Osteocyte (in vitro differentiated cells): ENCODE results near the gene LRRC9. TPM values are rescaled to one million over a fixed set of nuclear protein-coding genes. Genes with fewer than 3 reads are reported as not detected.
A peak's percentile ranks its signal among the peaks of the same experiment; 100 is the strongest.

Experiments used
- DNase-seq: peaks from one replicate; pipeline ENCODE4 v3.0.0; 2021; ENCODE audit warnings: mixed read lengths; ENCODE audit not compliant: unreplicated experiment; ENCODE audit errors: extremely low spot score
- H3K27ac Mint-ChIP-seq: one replicate; pipeline ENCODE4 v1.8.0; 2021; ENCODE audit warnings: mild to moderate bottlenecking, mixed read lengths; ENCODE audit not compliant: unreplicated experiment
- H3K27me3 Mint-ChIP-seq: one replicate; pipeline ENCODE4 v1.8.0; 2021; ENCODE audit warnings: mixed read lengths; ENCODE audit not compliant: unreplicated experiment
- H3K36me3 Mint-ChIP-seq: one replicate; pipeline ENCODE4 v1.8.0; 2021; ENCODE audit warnings: mixed read lengths; ENCODE audit not compliant: unreplicated experiment
- H3K4me1 Mint-ChIP-seq: one replicate; pipeline ENCODE4 v1.8.0; 2021; ENCODE audit warnings: mixed read lengths; ENCODE audit not compliant: unreplicated experiment
- H3K4me3 Mint-ChIP-seq: one replicate; pipeline ENCODE4 v1.8.0; 2021; ENCODE audit warnings: mild to moderate bottlenecking, moderate library complexity, mixed read lengths; ENCODE audit not compliant: unreplicated experiment
- H3K9me3 Mint-ChIP-seq: one replicate; pipeline ENCODE4 v1.8.0; 2021; ENCODE audit warnings: mixed read lengths; ENCODE audit not compliant: unreplicated experiment
- CTCF ChIP-seq: fragments of 200-600 bp; sonication (generic); IDR thresholded peaks from 2 replicates; pipeline ENCODE4 v1.5.0; 2021; ENCODE audit warnings: antibody characterized with exemption, mild to moderate bottlenecking, moderate library complexity
- total RNA-seq: library from RNA; stranded (reverse); gene quantifications from 2 replicates; pipeline ENCODE4 v1.2.1, GENCODE V29; 2021

LRRC9 gene
- total RNA-seq, 1 donor from 2014 or later = not detected

- peak overlapping the region; percentile 23 for H3K27ac Mint-ChIP-seq
- H3K27me3 Mint-ChIP-seq = no peaks in the 10 kb centered on the region
- TF ChIP-seq CTCF = no peak
- DNase-seq = no peak
- H3K4me3 Mint-ChIP-seq = no peak overlapping the region
- H3K36me3 Mint-ChIP-seq = peaks cover 21% of the 10 kb centered on the region
- no peaks in the 10 kb centered on the region for H3K9me3 Mint-ChIP-seq
- peaks cover 21% of the 10 kb centered on the region for H3K4me1 Mint-ChIP-seq
These were observed 186.4 kb downstream of the LRRC9 start for GRCh38 chr14:60106339-60106738.

GRCh38 chr14:60107477-60107876 is 187.5 kb downstream of the LRRC9 start:
- Mint-ChIP-seq H3K9me3 (no peaks in the 10 kb centered on the region), H3K36me3 (peaks cover 21% of the 10 kb centered on the region), H3K27ac (no peak overlapping the region), H3K4me1 (peaks cover 14% of the 10 kb centered on the region), H3K4me3 (no peak overlapping the region), H3K27me3 (no peaks in the 10 kb centered on the region)
- no peak for DNase-seq
- no peak for TF ChIP-seq CTCF

- TF ChIP-seq CTCF = no peak
- Mint-ChIP-seq H3K4me3 (no peak overlapping the region), H3K4me1 (peaks cover 9% of the 10 kb centered on the region)
These were observed 191.8 kb downstream of the LRRC9 start for GRCh38 chr14:60111732-60112131.

More at GRCh38 chr14:60111732-60112131, 191.8 kb downstream of the LRRC9 start:
- H3K9me3 Mint-ChIP-seq = no peaks in the 10 kb centered on the region
- H3K36me3 Mint-ChIP-seq = peaks cover 27% of the 10 kb centered on the region
- no peak overlapping the region for H3K27ac Mint-ChIP-seq
- H3K27me3 Mint-ChIP-seq = no peaks in the 10 kb centered on the region
- no peak for DNase-seq

Other genes with a start within 250 kb of the LRRC9 start
- not detected in 2 replicates for gene RTN1, start 49.4 kb upstream of the LRRC9 start, total RNA-seq
- 56.0 and 57.8 TPM in 2 replicates for gene PCNX4, start 171.8 kb downstream of the LRRC9 start, total RNA-seq
- gene DHRS7, start 245.3 kb downstream of the LRRC9 start, total RNA-seq = 45.5 and 49.1 TPM in 2 replicates